Glutamatergic neuron (in vitro differentiated cells): ENCODE data around the gene HOOK2. TPM values are rescaled to one million over a fixed set of nuclear protein-coding genes. Genes with fewer than 3 reads are reported as not detected.

Source experiments
- DNase-seq: peaks from one replicate; pipeline ENCODE4 v3.0.0; 2022
- H3K27ac Mint-ChIP-seq: one replicate; pipeline ENCODE4 v1.8.0; 2020; ENCODE audit warnings: mild to moderate bottlenecking, mixed read lengths, inconsistent platforms; ENCODE audit not compliant: unreplicated experiment
- H3K27me3 Mint-ChIP-seq: one replicate; pipeline ENCODE4 v1.8.0; 2020; ENCODE audit warnings: mild to moderate bottlenecking, moderate library complexity, mixed read lengths, inconsistent platforms; ENCODE audit not compliant: unreplicated experiment
- H3K36me3 Mint-ChIP-seq: one replicate; pipeline ENCODE4 v1.8.0; 2020; ENCODE audit warnings: mild to moderate bottlenecking, mixed read lengths, inconsistent platforms; ENCODE audit not compliant: unreplicated experiment
- H3K4me1 Mint-ChIP-seq: one replicate; pipeline ENCODE4 v1.8.0; 2020; ENCODE audit warnings: mild to moderate bottlenecking, low read depth, mixed read lengths, inconsistent platforms; ENCODE audit not compliant: unreplicated experiment
- H3K4me3 Mint-ChIP-seq: one replicate; pipeline ENCODE4 v1.8.0; 2020; ENCODE audit warnings: mild to moderate bottlenecking, mixed read lengths, inconsistent platforms; ENCODE audit not compliant: unreplicated experiment
- H3K9me3 Mint-ChIP-seq: one replicate; pipeline ENCODE4 v1.8.0; 2020; ENCODE audit warnings: mild to moderate bottlenecking, moderate library complexity, mixed read lengths, inconsistent platforms; ENCODE audit not compliant: unreplicated experiment
- total RNA-seq: library from RNA; stranded (reverse); fragmentation: NEBNext Ultra II Directional; extraction: Animal tissue kit (Norgen Biotek cat#: 25700); gene quantifications from one replicate; pipeline ENCODE4 v1.2.1, GENCODE V29; 2021; ENCODE audit not compliant: unreplicated experiment
- TF ChIP-seq, protein P1 (sequence below): fragments of 200-600 bp; sonication (generic); IDR thresholded peaks from one replicate; pipeline ENCODE4 v1.5.0; 2021; ENCODE audit not compliant: partially characterized antibody, unreplicated experiment

HOOK2 gene
- total RNA-seq, 1 donor from 2014 or later, result 40.1 TPM

DNA sequence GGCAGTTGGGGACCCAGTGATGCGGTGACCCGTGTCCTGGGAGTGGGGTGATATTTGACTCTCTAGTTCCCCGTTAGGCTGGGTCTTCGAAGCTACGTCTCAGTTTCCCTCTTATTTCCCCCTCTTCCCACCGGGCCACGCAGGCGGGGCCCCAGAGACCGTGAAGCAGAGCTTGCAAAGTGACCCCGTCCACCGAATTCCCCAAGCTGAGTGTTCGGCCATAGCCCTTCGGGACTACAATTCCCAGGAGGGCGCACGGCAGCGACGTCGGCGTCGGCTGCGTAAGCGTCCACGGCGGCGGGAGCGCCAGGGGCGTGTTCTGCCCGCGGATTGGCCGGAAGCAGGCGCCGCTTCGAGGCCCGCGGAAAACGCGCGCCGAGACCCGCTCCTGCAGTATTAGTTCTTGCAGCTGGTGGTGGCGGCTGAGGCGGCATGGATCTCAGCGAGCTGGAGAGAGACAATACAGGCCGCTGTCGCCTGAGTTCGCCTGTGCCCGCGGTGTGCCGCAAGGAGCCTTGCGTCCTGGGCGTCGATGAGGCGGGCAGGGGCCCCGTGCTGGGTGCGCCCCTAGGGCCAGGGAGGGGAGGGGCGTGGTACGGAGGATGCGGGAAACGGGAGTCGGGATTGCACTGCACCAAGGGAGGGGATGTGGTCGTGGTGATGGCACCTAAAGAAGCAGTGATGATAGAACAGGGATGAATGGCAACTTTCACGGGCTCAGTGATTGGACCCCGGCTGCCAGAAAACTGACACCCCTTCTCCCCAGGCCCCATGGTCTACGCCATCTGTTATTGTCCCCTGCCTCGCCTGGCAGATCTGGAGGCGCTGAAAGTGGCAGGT, 31.1 kb upstream of the HOOK2 start, which contains the start of gene RNASEH2A:
RNASEH2A (plus strand) TSS at position 343 of the 840 bp plus-strand sequence; CDS start at position 433, 90 bp downstream.
- Mint-ChIP-seq H3K36me3 (no peaks in the 10 kb centered on the region), H3K4me1 (peaks cover 12% of the 10 kb centered on the region), H3K27ac (peak within 1 kb of the TSS; percentile 80), H3K4me3 (peak within 1 kb of the TSS; percentile 92), H3K9me3 (peaks cover 16% of the 10 kb centered on the region), H3K27me3 (peaks cover 10% of the 10 kb centered on the region)
- TF ChIP-seq, protein P1, sequence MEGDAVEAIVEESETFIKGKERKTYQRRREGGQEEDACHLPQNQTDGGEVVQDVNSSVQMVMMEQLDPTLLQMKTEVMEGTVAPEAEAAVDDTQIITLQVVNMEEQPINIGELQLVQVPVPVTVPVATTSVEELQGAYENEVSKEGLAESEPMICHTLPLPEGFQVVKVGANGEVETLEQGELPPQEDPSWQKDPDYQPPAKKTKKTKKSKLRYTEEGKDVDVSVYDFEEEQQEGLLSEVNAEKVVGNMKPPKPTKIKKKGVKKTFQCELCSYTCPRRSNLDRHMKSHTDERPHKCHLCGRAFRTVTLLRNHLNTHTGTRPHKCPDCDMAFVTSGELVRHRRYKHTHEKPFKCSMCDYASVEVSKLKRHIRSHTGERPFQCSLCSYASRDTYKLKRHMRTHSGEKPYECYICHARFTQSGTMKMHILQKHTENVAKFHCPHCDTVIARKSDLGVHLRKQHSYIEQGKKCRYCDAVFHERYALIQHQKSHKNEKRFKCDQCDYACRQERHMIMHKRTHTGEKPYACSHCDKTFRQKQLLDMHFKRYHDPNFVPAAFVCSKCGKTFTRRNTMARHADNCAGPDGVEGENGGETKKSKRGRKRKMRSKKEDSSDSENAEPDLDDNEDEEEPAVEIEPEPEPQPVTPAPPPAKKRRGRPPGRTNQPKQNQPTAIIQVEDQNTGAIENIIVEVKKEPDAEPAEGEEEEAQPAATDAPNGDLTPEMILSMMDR, result no peak
- peak; percentile 91 for DNase-seq

DNA sequence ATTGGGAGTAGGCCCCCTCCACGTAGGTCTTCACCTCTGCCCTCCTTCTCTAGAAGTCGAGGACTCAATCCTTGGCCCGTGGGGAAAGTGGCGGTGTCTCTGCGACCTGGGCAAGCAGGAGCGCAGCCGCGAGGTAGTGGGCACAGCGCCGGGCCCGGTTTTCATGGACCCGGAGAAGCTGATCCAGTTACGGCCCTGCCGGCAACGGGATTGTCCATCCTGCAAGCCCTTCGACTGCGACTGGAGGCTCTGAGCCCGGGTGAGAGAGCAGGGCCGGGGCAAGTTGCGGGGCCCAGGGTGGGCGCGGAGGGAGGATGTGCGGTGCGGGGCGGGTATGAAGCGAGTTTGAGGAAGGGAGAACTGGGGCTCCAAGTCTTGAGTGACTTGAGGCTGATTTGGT, 28.7 kb upstream of the HOOK2 start:
- no peak overlapping the region for H3K27ac Mint-ChIP-seq
- TF ChIP-seq, protein P1, result no peak
- H3K4me1 Mint-ChIP-seq, result peaks cover 17% of the 10 kb centered on the region
- H3K27me3 Mint-ChIP-seq, result peaks cover 17% of the 10 kb centered on the region
- H3K4me3 Mint-ChIP-seq, result no peak overlapping the region
- H3K9me3 Mint-ChIP-seq, result peaks cover 21% of the 10 kb centered on the region
- no peak for DNase-seq
- H3K36me3 Mint-ChIP-seq, result no peaks in the 10 kb centered on the region

DNA sequence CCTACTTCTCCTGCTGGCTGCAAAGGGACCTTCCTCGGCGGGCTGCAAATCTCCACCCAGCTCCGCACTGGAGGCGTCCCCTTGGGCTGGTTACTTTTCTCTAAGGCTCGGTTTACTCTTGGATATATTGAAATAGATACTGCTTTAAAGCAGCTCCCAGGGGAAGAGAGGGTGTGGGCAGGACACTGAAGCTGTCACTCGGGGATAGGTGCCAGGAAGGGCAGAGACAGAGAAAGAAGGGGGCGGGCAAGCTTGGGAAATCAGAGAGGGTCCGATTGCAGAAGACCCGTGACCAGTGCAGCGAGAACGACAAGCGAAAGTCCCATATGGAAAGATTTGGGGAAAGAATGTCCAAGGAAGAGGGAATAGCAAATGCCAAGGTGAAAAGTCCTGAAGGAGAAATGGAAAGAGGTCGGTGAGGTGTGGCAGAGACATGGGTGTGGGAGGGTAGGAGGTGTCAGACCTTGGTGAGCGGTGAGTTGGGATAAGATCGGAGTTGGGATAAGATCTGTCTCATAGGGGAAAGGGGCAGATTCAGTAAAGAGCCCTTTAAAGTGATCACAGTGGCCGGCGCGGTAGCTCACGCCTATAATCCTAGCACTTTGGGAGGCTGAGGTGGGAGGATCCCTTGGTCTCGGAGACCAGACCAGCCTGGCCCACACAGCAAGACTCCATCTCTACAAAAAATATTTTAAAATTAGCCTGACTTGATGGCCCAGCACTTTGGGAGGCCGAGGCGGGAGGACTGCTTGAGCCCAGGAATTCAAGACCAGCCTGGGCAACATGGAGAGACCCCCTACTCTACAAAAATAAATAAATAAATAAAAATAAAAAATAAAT, 27.1 kb upstream of the HOOK2 start:
- H3K36me3 Mint-ChIP-seq, result no peaks in the 10 kb centered on the region
- TF ChIP-seq, protein P1, result no peak
- peaks cover 23% of the 10 kb centered on the region for H3K9me3 Mint-ChIP-seq
- peak overlapping the region; percentile 50 for H3K4me3 Mint-ChIP-seq
- DNase-seq, result no peak
- H3K27me3 Mint-ChIP-seq, result peaks cover 14% of the 10 kb centered on the region
- peak overlapping the region; percentile 33 for H3K27ac Mint-ChIP-seq
- H3K4me1 Mint-ChIP-seq, result peaks cover 17% of the 10 kb centered on the region

DNA sequence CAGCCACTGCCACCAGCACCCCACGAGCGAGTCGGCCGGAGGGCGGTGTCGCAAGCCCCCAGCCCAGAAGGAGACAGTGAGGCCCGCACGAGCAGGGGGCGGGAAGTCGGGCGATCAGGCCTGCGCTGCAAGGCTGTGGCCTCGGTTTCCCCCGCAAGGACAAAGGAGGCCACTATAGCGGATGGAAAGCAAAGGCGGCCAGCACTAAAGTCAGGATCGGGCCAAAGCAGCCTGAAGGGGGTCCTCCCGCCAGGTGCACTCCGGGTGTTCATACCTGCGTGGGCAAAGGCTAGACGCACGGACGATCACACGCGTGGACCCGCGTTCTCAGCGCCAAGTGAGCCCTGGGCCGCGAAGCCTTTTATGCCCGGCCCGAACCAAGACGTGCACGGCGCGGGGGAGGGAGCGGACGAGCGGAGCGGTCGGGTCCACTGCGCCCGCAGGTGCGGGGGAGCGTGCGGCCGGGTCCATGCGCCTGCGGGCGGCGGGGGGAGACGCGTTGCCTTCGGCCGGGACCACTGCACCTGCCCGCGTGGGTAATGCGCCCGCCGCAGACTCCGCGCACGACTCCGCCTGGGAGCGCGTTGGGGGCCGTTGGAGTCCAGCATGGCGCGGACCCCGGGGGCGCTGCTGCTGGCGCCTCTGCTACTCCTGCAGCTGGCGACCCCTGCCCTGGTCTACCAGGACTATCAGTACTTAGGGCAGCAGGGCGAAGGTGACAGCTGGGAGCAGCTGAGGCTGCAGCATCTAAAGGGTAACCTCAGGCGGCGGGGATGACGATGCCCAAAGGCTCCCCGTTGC, 26.3 kb upstream of the HOOK2 start, which contains the start of the genes PRDX2 and THSD8:
PRDX2 (minus strand) TSS at position 335 of the 801 bp plus-strand sequence. CDS start 539 bp downstream, outside the sequence.
THSD8 (plus strand) TSS at position 604 of the 801 bp plus-strand sequence; CDS start at position 607, 3 bp downstream.
- TF ChIP-seq, protein P1, result peak; percentile 14
- peak; percentile 88 for DNase-seq
- peak within 1 kb of the TSS; percentile 87 for H3K27ac Mint-ChIP-seq

More for the DNA sequence above, 26.3 kb upstream of the HOOK2 start, which contains the start of the genes PRDX2 and THSD8:
- H3K36me3 Mint-ChIP-seq, result no peaks in the 10 kb centered on the region
- H3K9me3 Mint-ChIP-seq, result peaks cover 23% of the 10 kb centered on the region
- peaks cover 12% of the 10 kb centered on the region for H3K4me1 Mint-ChIP-seq
- H3K4me3 Mint-ChIP-seq, result peak within 1 kb of the TSS; percentile 94
- peaks cover 14% of the 10 kb centered on the region for H3K27me3 Mint-ChIP-seq
